Retina (tissue), 1 donor: Measurements from ENCODE around the gene SIRPA.

Experiments used
- DNase-seq: peaks from one replicate; pipeline ENCODE4 v3.0.0-alpha.2; 2016

SIRPA gene

GRCh38 chr20:1890469-1891262, 4.5 kb upstream of the SIRPA start:
- DNase-seq, result no peak

GRCh38 chr20:1891263-1892118, 3.7 kb upstream of the SIRPA start:
- DNase-seq, result no peak

GRCh38 chr20:1892119-1892385, 3.2 kb upstream of the SIRPA start:
- DNase-seq, result no peak

GRCh38 chr20:1893721-1894470, 1.3 kb upstream of the SIRPA start:
- DNase-seq, result no peak

GRCh38 chr20:1894471-1894950, 696 bp upstream of the SIRPA start:
- peak; percentile 77 for DNase-seq

GRCh38 chr20:1895674-1896483, 672 bp downstream of the SIRPA start:
- DNase-seq, result no peak

- no peak for DNase-seq
These were observed 1.5 kb downstream of the SIRPA start for GRCh38 chr20:1896484-1897258.

DNA sequence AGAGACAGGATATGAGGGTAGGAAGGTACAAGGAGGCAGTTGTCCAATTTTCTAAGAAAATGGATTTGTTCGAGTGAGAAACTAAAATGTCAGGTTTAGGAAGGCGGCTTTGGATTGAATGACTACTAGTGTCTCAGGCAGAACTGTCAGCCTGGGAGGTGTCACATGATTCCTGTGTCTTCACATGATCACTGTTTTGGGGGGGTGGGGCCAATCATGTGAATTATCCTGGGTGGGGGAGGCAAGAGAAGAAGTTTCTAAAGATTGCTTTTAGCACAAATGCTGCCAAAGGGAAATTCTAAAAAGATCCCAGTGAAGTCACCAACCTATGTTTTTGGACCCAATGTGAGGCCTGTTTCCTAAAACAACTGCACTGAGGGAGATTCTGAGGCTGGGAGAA, 2.3 kb downstream of the SIRPA start:
- no peak for DNase-seq

DNA sequence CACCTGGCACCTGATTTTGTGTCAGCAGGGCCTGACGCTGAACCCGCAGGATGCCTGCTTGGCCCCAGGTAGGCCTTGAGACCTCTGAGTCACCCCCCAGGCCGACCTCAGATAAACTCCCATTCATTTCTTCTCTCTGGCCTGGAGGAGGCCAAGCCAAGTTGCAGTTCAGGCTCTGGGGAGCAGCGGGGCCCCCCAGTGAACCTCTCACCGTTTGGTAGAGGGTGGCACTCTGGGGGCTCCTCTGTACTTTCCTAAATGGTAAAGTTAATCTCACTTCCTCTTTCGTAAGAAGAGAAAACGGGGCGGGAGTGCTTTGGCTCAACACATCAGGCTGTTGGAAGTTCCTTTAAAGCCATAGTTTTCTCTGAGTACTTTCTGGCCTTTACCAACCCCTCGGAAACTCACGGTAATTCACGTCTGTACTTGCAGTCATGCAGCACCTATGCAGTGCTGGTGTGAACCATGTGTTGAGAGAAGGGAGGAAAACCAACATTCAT, 2.8 kb downstream of the SIRPA start:
- no peak for DNase-seq

DNA sequence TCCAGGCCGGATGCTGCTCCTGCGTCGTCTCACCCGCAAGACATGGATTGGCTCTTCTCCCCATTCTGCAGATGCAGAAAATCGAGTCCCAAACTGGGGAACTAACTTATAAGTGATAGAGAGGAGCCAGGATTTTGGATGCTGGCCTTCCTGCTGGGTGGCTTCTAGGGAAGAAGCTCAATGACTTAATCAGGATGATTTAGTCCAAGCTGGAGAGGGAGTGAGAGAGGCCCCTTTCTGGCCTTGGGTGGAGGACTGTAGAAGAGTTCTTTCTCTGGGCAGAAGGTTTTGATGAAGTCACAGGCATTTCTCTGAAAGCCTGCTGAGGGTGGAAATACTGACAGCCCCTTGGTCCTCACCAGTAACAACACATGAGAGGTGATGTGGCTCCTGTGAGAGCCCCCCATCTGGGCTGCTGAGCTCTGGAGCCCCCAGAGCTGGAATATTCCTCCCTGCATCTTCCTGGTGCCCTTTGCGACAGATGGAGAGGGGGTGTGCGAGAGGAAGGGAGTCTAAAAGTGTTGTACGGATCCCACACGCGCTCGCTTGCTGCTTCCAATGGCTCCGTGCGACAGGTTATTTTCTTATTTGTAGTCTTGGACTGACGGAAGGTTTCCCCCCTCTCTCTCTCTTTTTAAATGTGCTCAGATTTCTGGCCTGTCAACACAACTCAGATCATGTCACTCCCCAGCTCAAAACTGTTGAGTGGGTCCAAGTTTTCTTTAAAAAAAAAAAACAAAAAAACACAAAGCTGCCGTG, 3.5 kb downstream of the SIRPA start:
- DNase-seq, result no peak

DNA sequence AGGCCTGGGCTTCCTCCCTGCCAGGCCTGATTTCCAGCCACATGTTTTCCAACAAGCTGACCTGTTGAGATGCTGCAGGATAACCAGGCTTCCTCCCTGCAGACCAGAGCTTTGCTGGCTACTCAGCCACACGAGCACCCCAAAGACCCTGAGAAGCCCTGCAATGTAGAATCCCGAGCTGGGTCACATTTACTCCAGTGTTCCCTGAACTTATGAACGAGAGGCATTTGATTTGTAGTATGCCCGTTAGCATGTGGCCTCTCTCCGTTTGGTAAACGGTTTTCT, 4.0 kb downstream of the SIRPA start:
- DNase-seq, result no peak

DNA sequence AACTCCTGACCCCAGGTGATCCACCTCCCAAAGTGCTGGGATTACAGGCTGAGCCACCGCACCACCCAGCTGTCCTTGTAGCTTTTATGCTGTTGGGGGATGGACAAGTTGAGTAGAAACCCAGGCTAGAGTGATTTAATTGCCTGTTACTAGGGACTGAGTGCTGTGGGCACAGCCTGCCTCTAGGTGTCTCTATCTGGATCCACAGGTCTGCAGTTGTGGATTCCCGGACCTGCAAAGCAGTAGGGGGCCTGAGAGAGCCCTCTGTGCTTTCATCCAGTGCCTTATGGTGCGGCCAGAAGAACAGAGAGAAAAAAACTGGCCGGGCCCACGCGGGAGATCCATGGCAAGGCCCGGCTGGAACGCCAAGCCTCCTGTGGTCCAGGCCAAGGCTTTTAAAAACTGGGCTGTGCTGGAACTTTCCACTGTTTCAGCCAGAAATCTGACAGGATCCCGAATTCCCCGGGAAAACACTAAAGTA, 5.2 kb downstream of the SIRPA start:
- peak; percentile 54 for DNase-seq

DNA sequence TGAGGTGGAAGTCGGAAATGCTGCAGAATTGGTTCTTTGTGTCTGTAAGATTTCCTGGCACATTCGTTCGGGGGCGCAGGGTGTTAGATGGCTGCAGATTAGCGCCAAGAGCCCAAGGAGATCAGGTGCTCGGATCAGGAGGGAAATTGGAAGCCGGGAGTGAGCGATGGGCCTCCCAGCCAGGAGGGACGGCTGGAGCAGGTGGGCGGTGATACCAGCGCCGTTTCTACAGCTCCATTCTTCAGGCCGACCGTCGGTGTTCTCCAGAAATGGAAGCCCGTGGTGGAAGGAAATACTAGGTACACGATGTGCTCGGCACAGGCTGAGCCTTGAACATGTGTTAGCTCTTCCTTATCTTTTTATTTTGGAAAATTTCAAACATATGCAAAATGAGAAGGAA, 6.5 kb downstream of the SIRPA start:
- no peak for DNase-seq

GRCh38 chr20:1902188-1902587, 7.0 kb downstream of the SIRPA start:
- no peak for DNase-seq

DNA sequence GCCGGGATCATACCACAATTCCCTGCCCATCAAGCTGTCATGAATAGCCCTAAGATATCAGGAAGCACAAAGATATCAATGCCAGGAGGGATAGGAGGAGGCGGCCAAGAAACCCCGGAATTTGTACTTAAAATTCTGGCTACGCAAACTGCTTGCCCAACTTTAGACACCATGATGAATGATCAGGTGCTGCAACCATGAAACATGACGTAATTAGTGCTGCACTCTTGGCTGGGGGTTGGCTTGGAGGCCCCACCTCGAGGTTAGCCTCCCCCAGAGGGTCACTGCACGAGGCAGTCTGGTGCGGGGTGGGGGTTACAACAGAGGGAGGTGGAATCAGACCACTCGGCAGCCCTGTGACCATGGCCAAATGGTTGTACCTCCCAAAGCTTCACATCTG, 8.9 kb downstream of the SIRPA start:
- DNase-seq, result no peak

DNA sequence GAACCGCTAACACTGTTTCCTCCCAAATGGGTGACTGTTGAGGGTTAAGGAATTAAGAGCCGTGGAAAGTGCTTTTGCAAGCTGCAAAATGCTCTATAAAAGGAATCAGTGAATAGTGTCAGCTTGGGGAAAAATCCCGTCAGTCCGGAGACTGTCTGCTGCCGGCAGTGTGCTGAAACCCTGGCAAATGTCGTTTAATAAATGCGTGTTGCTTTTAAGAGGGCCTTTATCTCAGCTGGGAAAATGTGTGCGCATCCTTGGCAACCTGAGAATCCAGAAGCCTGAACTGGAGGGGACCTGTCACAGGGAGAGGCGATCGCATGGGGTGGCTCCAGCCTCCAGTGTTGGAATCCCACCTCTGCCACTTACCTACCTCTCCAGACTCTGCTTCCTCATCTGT, 9.8 kb downstream of the SIRPA start:
- DNase-seq, result no peak

- no peak for DNase-seq
These were observed 10.5 kb downstream of the SIRPA start for GRCh38 chr20:1905693-1906092.

- no peak for DNase-seq
These were observed 11.3 kb downstream of the SIRPA start for GRCh38 chr20:1906361-1907051.

- no peak for DNase-seq
These were observed 12.4 kb downstream of the SIRPA start for GRCh38 chr20:1907586-1907985.

- no peak for DNase-seq
These were observed 13.0 kb downstream of the SIRPA start for GRCh38 chr20:1908191-1908590.
